PC-3 (cell line): ENCODE data around the gene FOXC2. TPM values are rescaled to one million over a fixed set of nuclear protein-coding genes. Genes with fewer than 3 reads are reported as not detected.
A peak's percentile ranks its signal among the peaks of the same experiment; 100 is the strongest.

Experiments
- ATAC-seq: fragments of 200-7000 bp; cut with Tn5 transposase; 2 replicates; pipeline ENCODE4 v1.9.1; 2020; ENCODE audit warnings: mild to moderate bottlenecking, moderate library complexity
- BruUV-seq: library from RNA; stranded (reverse); fragments of 400-500 nt; replicated peaks from 2 replicates; lab custom pipeline; 2021; lab: Mats Ljungman, UMichigan
- CTCF ChIA-PET: fragments of 300-600 bp; sonication (Branson Sonifier 250); formaldehyde crosslinking; loops from one replicate; lab custom pipeline; 2022; ENCODE audit warnings: antibody characterized with exemption; lab: Charles Lee
- POLR2A ChIA-PET: fragments of 300-600 bp; sonication (Branson Sonifier 250); formaldehyde crosslinking; loops from one replicate; lab custom pipeline; 2022; ENCODE audit warnings: antibody characterized with exemption; ENCODE audit not compliant: unreplicated experiment; lab: Charles Lee
- DNase-seq: peaks from one replicate; pipeline ENCODE4 v3.0.0-alpha.2; 2015
- H2AFZ ChIP-seq: fragments of 300-600 bp; sonication (generic); 2 replicates; pipeline ENCODE4 v1.6.0; 2016; ENCODE audit warnings: antibody characterized with exemption, low read length
- H3F3A ChIP-seq: fragments of 300-600 bp; sonication (generic); one replicate; pipeline ENCODE4 v1.6.0; 2017; ENCODE audit warnings: antibody characterized with exemption, low read length, control low read depth, mild to moderate bottlenecking; ENCODE audit not compliant: unreplicated experiment
- H3K27ac ChIP-seq: fragments of 300-600 bp; sonication (generic); 2 replicates; pipeline ENCODE4 v1.5.1; 2016; ENCODE audit warnings: mild to moderate bottlenecking, low read length
- H3K27me3 ChIP-seq: fragments of 300-600 bp; sonication (generic); 2 replicates; pipeline ENCODE4 v1.6.1; 2016; ENCODE audit warnings: low read length, mixed read lengths
- H3K36me3 ChIP-seq: fragments of 300-600 bp; sonication (generic); 2 replicates; pipeline ENCODE4 v1.6.1; 2016; ENCODE audit warnings: low read depth, mixed run types, low read length, mixed read lengths
- H3K4me1 ChIP-seq: fragments of 300-600 bp; sonication (generic); 2 replicates; pipeline ENCODE4 v1.5.1; 2016; ENCODE audit warnings: low read length; ENCODE audit not compliant: insufficient read depth
- H3K4me2 ChIP-seq: fragments of 300-600 bp; sonication (generic); 2 replicates; pipeline ENCODE4 v1.6.0; 2016; ENCODE audit warnings: low read length
- H3K4me3 ChIP-seq: fragments of 300-600 bp; sonication (generic); 2 replicates; pipeline ENCODE4 v1.5.1; 2016; ENCODE audit warnings: mild to moderate bottlenecking, low read length, mixed read lengths
- H3K79me2 ChIP-seq: fragments of 300-600 bp; sonication (generic); 2 replicates; pipeline ENCODE4 v1.6.1; 2017; ENCODE audit warnings: low read length, mixed read lengths
- H3K9ac ChIP-seq: fragments of 300-600 bp; sonication (generic); 2 replicates; pipeline ENCODE4 v1.6.0; 2016; ENCODE audit warnings: mild to moderate bottlenecking, low read length
- H3K9me2 ChIP-seq: fragments of 300-600 bp; sonication (generic); replicated peaks from 2 replicates; pipeline ENCODE4 v1.6.1; 2016; ENCODE audit warnings: mixed run types, low read length, mixed read lengths
- H3K9me3 ChIP-seq: fragments of 300-600 bp; sonication (generic); 2 replicates; pipeline ENCODE4 v1.6.1; 2016; ENCODE audit warnings: low read length, mixed read lengths
- H4K20me1 ChIP-seq: fragments of 300-600 bp; sonication (generic); 2 replicates; pipeline ENCODE4 v1.6.1; 2016; ENCODE audit warnings: low read length, mixed read lengths
- EZH2 ChIP-seq: fragments of 300-600 bp; sonication (generic); IDR thresholded peaks from one replicate; pipeline ENCODE4 v1.6.1; 2017; ENCODE audit warnings: antibody characterized with exemption, mild to moderate bottlenecking, low read length; ENCODE audit not compliant: unreplicated experiment
- EZH2phosphoT487 ChIP-seq: fragments of 300-600 bp; sonication (generic); IDR thresholded peaks from 2 replicates; pipeline ENCODE4 v1.6.1; 2018; ENCODE audit warnings: mild to moderate bottlenecking, antibody characterized with exemption, low read length, borderline replicate concordance
- intact Hi-C: fragments of 100-400 bp; cut with micrococcal nuclease; formaldehyde crosslinking; loops from 2 replicates; pipeline ENCODE4 v1.9.0; 2023
- total RNA-seq: library from RNA; depleted of rRNA; stranded (reverse); fragments of >200 nt; gene quantifications from 2 replicates; pipeline ENCODE4 v1.2.3, GENCODE V29; 2014
- TF ChIP-seq, protein P1 (sequence below): fragments of 300-600 bp; sonication (generic); conservative IDR thresholded peaks from 2 replicates; pipeline ENCODE4 v1.5.1; 2017; ENCODE audit warnings: antibody characterized with exemption, low read depth, mild to moderate bottlenecking, low read length

The FOXC2 gene
- total RNA-seq, 1 experiment from 2014 or later: not detected

DNA sequence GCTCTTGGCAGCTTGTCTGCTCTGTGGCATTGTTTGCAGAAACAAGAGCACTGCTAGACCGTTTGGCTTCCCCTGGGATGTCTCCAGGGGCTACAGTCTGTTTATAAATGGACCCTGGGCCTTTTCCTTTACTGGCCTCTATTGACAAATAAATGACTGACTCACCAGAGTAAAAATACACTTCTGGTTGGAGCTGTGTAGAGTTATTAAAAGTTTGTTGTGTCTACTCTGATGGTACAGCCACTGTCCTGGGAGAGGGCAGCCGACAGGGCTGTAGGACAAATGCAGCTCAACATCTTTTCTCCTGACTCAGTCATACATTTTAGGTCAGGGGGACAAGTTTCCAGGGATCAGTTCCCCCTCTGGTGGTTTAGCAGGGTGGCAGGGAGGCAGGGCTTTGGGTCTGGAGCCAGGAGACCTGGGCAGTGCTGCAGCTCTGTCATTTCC lies 41.7 kb downstream of the FOXC2 start:
- BruUV-seq: no TSS peak
- Histone ChIP-seq H3K79me2 (no peaks in the 10 kb centered on the region), H2AFZ (no peak overlapping the region), H3K36me3 (no peaks in the 10 kb centered on the region), H4K20me1 (no peaks in the 10 kb centered on the region), H3K27ac (no peak overlapping the region), H3F3A (no peaks in the 10 kb centered on the region), H3K9me2 (no peaks in the 10 kb centered on the region), H3K4me2 (no peak overlapping the region), H3K9ac (no peak overlapping the region), H3K4me1 (no peaks in the 10 kb centered on the region), H3K4me3 (no peak overlapping the region), H3K9me3 (no peaks in the 10 kb centered on the region), H3K27me3 (no peaks in the 10 kb centered on the region)
- CTCF ChIA-PET: no interaction called here
- peak; percentile 22; the same call in 1 of the 2 replicates for ATAC-seq
- POLR2A ChIA-PET: no interaction called here
- intact Hi-C loops: no loop called here
- TF ChIP-seq, protein P1, sequence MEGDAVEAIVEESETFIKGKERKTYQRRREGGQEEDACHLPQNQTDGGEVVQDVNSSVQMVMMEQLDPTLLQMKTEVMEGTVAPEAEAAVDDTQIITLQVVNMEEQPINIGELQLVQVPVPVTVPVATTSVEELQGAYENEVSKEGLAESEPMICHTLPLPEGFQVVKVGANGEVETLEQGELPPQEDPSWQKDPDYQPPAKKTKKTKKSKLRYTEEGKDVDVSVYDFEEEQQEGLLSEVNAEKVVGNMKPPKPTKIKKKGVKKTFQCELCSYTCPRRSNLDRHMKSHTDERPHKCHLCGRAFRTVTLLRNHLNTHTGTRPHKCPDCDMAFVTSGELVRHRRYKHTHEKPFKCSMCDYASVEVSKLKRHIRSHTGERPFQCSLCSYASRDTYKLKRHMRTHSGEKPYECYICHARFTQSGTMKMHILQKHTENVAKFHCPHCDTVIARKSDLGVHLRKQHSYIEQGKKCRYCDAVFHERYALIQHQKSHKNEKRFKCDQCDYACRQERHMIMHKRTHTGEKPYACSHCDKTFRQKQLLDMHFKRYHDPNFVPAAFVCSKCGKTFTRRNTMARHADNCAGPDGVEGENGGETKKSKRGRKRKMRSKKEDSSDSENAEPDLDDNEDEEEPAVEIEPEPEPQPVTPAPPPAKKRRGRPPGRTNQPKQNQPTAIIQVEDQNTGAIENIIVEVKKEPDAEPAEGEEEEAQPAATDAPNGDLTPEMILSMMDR: no peak
- no peak for TF ChIP-seq EZH2
- DNase-seq: no peak

DNA sequence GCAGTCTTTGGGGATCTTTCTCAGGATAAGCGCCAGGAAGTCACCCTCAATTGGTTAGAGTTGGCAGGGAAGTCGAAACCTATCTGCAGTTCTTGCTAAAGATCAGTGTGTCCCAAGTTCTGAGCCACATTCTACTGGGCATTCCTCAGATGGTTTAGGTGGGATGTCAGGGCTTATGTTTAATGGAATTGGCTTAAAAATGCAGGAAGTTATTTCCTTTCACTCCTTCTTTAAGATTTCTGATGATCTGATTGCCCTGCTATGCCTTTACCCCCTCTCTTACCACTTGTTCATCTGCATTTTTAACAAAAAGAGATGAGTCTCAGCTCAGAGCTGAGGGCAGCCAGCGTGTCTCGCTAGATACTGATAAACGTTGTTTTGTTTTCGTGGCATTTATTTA lies 42.5 kb downstream of the FOXC2 start:
- no peak overlapping the region for H3K9ac ChIP-seq
- H3K4me1 ChIP-seq: no peaks in the 10 kb centered on the region

DNA sequence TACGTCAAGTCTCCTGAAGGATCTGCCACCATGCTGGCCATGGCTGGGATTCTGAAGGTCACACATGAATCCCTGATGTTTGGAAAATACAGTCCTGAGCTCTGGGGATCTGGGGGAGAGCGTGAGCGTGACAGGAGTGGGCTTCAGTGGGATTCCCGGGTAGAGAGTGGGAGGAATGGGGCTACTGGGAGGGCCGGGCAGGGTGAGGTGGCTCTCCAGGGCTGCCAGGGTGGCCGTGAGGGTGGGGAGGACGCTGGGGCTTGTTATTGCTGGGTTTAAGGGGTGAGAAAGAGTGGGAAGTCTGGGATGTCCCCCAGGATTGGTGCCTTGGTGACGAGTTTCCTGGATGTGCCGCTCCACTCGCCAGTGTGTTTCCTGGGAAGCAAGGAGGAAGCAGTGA lies 43.0 kb downstream of the FOXC2 start:
- no peaks in the 10 kb centered on the region for H3K9me2 ChIP-seq
- no peak overlapping the region for H3K27ac ChIP-seq
- ATAC-seq (no peak), DNase-seq (no peak)
- no peaks in the 10 kb centered on the region for H3K36me3 ChIP-seq
- H3K79me2 ChIP-seq: no peaks in the 10 kb centered on the region
- BruUV-seq: no TSS peak
- no peaks in the 10 kb centered on the region for H3K27me3 ChIP-seq
- CTCF ChIA-PET: no interaction called here
- intact Hi-C loops: no loop called here
- H3K4me3 ChIP-seq: no peak overlapping the region
- no peaks in the 10 kb centered on the region for H3F3A ChIP-seq
- no peaks in the 10 kb centered on the region for H3K9me3 ChIP-seq
- H3K4me1 ChIP-seq: no peaks in the 10 kb centered on the region
- no peak overlapping the region for H2AFZ ChIP-seq
- no peak overlapping the region for H3K9ac ChIP-seq
- TF ChIP-seq EZH2phosphoT487 (no peak), EZH2 (no peak)
- TF ChIP-seq, protein P1: no peak
- H4K20me1 ChIP-seq: no peaks in the 10 kb centered on the region
- POLR2A ChIA-PET: no interaction called here
- H3K4me2 ChIP-seq: no peak overlapping the region

More for the DNA sequence above, 42.5 kb downstream of the FOXC2 start:
- ATAC-seq: no peak
- Histone ChIP-seq H3K36me3 (no peaks in the 10 kb centered on the region), H3K27me3 (no peaks in the 10 kb centered on the region), H3F3A (no peaks in the 10 kb centered on the region), H3K9me3 (no peaks in the 10 kb centered on the region), H2AFZ (no peak overlapping the region), H3K4me3 (no peak overlapping the region), H3K27ac (no peak overlapping the region), H4K20me1 (no peaks in the 10 kb centered on the region), H3K9me2 (no peaks in the 10 kb centered on the region), H3K4me2 (no peak overlapping the region), H3K79me2 (no peaks in the 10 kb centered on the region)
- no peak for DNase-seq
- ChIA-PET CTCF (no interaction called here), POLR2A (no interaction called here)
- BruUV-seq: no TSS peak
- intact Hi-C loops: no loop called here
- TF ChIP-seq, protein P1: no peak
